Body of pancreas (tissue), 4 donors: ENCODE data around the gene FRRS1L.

ENCODE experiments used
- POLR2A ChIP-seq, 3 donors: fragments of 450-650 bp; IDR thresholded peaks; one replicate each; pipeline ENCODE4 v1.6.1; 2016; ENCODE audit warnings: antibody characterized with exemption in 3 of 3, mild to moderate bottlenecking in 2 of 3
- TF ChIP-seq, protein P1 (sequence below), 7 experiments: fragments of 450-650 bp in 4 of 7; fragments of 200-600 bp in 3 of 7; sonication (generic) in 3 of 7; IDR thresholded peaks; one replicate each; pipeline ENCODE4 v1.5.1; 2016 to 2019; ENCODE audit warnings: antibody characterized with exemption in 7 of 7

DNA sequence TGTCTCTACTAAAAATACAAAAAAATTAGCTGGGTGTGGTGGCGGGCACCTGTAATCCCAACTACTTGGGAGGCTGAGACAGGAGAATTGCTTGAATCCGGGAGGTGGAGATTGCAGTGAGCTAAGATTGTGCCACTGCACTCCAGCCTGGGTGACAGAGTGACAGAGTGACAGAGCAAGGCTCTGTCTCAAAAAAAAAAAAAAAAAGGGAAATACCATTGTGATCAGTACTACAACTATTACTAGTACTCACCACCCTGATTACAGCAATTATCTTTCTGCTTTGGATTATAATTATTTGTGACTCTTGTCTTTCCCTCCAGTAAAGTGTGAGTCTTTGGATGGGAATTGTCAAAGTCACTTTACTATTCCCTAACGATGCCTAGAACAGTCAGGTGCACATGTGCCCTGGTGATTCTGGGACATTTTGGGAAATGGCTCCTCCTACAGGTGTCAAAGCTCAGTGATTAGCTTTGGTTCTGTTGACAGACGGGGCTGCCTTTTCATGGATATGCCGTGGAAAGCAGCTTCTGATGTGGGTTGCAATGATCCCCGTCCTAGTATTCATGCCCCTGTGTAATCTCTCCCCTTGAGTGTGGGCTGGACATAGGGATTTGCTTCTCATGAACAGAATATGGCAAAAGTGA is 31.8 kb upstream of the FRRS1L start:
- TF ChIP-seq, protein P1, sequence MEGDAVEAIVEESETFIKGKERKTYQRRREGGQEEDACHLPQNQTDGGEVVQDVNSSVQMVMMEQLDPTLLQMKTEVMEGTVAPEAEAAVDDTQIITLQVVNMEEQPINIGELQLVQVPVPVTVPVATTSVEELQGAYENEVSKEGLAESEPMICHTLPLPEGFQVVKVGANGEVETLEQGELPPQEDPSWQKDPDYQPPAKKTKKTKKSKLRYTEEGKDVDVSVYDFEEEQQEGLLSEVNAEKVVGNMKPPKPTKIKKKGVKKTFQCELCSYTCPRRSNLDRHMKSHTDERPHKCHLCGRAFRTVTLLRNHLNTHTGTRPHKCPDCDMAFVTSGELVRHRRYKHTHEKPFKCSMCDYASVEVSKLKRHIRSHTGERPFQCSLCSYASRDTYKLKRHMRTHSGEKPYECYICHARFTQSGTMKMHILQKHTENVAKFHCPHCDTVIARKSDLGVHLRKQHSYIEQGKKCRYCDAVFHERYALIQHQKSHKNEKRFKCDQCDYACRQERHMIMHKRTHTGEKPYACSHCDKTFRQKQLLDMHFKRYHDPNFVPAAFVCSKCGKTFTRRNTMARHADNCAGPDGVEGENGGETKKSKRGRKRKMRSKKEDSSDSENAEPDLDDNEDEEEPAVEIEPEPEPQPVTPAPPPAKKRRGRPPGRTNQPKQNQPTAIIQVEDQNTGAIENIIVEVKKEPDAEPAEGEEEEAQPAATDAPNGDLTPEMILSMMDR (IDR thresholded peaks at IDR 0.05) = no peak
- TF ChIP-seq POLR2A (IDR thresholded peaks at IDR 0.05) = no peak
